ENCODE measurements around the gene ACTR10. TPM values are rescaled to one million over a fixed set of nuclear protein-coding genes. Genes with fewer than 3 reads are reported as not detected.

ACTR10 gene
- total RNA-seq, 2 experiments from 2014 or later, result 38.8 to 43.6 TPM

DNA sequence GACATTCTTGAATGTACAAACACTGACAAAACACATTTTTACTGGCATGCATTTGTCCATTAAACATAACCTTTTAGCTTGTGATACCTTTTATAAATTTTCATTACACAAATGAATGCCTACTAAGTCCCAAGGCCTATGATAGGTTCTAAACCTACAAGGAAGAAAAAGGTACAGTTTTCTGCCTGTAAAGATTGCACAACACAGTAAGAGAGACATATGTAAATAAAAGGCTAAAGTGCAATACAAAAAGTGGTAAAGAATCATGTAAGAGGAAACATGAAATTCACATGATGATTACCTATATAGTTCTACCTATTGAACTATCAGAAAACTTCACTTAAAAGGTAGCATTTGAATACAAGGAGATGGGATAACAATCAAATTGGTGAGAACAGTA, 83.8 kb downstream of the ACTR10 start:
- peak overlapping the region; percentile 65 for H3K27ac Mint-ChIP-seq
- H3K9me3 Mint-ChIP-seq, result no peaks in the 10 kb centered on the region
- ChIA-PET CTCF (interaction anchor here (0.6 kb wide), 1 partner anchor 9 kb away, joined by 3 read pairs; no protein-coding TSS in a partner anchor), POLR2A (interaction anchor here (0.6 to 1.5 kb wide), 3 partner anchors 14 to 483 kb away, joined by 3 to 5 read pairs (median 3); partner anchors contain the start of gene ARID4A)
- H3K36me3 Mint-ChIP-seq (ENCODE audit: low read depth), result peaks cover 94% of the 10 kb centered on the region
- TF ChIP-seq, protein P1, sequence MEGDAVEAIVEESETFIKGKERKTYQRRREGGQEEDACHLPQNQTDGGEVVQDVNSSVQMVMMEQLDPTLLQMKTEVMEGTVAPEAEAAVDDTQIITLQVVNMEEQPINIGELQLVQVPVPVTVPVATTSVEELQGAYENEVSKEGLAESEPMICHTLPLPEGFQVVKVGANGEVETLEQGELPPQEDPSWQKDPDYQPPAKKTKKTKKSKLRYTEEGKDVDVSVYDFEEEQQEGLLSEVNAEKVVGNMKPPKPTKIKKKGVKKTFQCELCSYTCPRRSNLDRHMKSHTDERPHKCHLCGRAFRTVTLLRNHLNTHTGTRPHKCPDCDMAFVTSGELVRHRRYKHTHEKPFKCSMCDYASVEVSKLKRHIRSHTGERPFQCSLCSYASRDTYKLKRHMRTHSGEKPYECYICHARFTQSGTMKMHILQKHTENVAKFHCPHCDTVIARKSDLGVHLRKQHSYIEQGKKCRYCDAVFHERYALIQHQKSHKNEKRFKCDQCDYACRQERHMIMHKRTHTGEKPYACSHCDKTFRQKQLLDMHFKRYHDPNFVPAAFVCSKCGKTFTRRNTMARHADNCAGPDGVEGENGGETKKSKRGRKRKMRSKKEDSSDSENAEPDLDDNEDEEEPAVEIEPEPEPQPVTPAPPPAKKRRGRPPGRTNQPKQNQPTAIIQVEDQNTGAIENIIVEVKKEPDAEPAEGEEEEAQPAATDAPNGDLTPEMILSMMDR (IDR thresholded peaks at IDR 0.05), result no peak
- no peaks in the 10 kb centered on the region for H3K27me3 Mint-ChIP-seq
- peaks cover 62% of the 10 kb centered on the region for H3K36me3 ChIP-seq (ENCODE audit: insufficient read depth, low read length)
- no peaks in the 10 kb centered on the region for H3K9me3 ChIP-seq (ENCODE audit: control insufficient read depth in 1 of 2, insufficient read depth in 1 of 2, low read length in 2 of 2)
- H3K27ac ChIP-seq (ENCODE audit: low read depth in 1 of 2, low read length in 2 of 2), result no peak overlapping the region
- H3K4me3 ChIP-seq (ENCODE audit: low read length), result no peak overlapping the region
- H3K4me3 Mint-ChIP-seq, result no peak overlapping the region
- H3K27me3 ChIP-seq (ENCODE audit: control insufficient read depth in 1 of 2, insufficient read depth in 2 of 2, low read length in 2 of 2), result no peaks in the 10 kb centered on the region
- H3K4me1 Mint-ChIP-seq (ENCODE audit: low read depth), result peaks cover 76% of the 10 kb centered on the region
- no peak for ATAC-seq (ENCODE audit: poor library complexity)
- intact Hi-C loops (cut with DNase I, micrococcal nuclease), result loop anchor here in 1 of 2 experiments (5.0 kb wide), 1 partner anchor 41 kb away; the partner anchor contains the start of gene PSMA3
- H3K4me1 ChIP-seq (ENCODE audit: insufficient read depth, low read length), result peaks cover 17% of the 10 kb centered on the region
- DNase-seq, result no peak

DNA sequence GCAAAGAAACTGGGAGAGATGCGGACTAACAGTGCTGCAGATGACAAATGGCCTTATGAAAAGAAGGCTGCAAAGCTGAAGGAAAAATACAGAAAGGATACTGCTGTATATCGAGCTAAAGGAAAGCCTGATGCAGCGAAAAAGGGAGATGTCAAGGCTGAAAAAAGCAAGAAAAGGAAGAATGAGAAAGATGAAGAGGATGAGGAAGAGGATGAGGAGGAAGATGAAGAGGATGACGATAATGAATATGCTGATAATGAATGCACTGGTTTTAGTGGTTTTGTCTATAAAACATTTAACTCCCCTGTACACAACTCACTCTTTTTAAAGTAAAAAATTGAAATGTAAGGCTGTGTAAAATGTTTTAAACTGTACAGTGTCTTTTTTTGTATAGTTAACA, 85.2 kb downstream of the ACTR10 start:
- CTCF ChIA-PET, result no interaction called here
- Histone ChIP-seq H3K27ac (ENCODE audit: low read depth in 1 of 2, low read length in 2 of 2) (no peak overlapping the region), H3K9me3 (ENCODE audit: control insufficient read depth in 1 of 2, insufficient read depth in 1 of 2, low read length in 2 of 2) (no peaks in the 10 kb centered on the region), H3K27me3 (ENCODE audit: control insufficient read depth in 1 of 2, insufficient read depth in 2 of 2, low read length in 2 of 2) (no peaks in the 10 kb centered on the region), H3K36me3 (ENCODE audit: insufficient read depth, low read length) (peaks cover 64% of the 10 kb centered on the region), H3K4me3 (ENCODE audit: low read length) (no peak overlapping the region), H3K4me1 (ENCODE audit: insufficient read depth, low read length) (peaks cover 23% of the 10 kb centered on the region)
- Mint-ChIP-seq H3K36me3 (ENCODE audit: low read depth) (peaks cover 94% of the 10 kb centered on the region), H3K9me3 (no peaks in the 10 kb centered on the region), H3K27ac (peak overlapping the region; percentile 65), H3K27me3 (no peaks in the 10 kb centered on the region), H3K4me1 (ENCODE audit: low read depth) (peaks cover 82% of the 10 kb centered on the region), H3K4me3 (no peak overlapping the region)
- intact Hi-C loops (cut with DNase I, micrococcal nuclease), result no loop called here
- ATAC-seq (ENCODE audit: poor library complexity), result no peak
- no peak for DNase-seq
- TF ChIP-seq, protein P1 (IDR thresholded peaks at IDR 0.05), result no peak
- POLR2A ChIA-PET, result interaction anchor here (1.1 to 5.3 kb wide), 2 partner anchors 14 to 142 kb away, joined by 3 to 40 read pairs; partner anchors contain the start of genes ARID4A, KIAA0586 and TIMM9

Other genes with a start within 250 kb of the ACTR10 start
- gene ARMH4, start 47.9 kb upstream of the ACTR10 start, total RNA-seq, result not detected
- 100 to 1,000 TPM; 104 to 108 TPM for gene PSMA3, start 44.7 kb downstream of the ACTR10 start, total RNA-seq
- 10 to 100 TPM; 89.6 to 94.7 TPM for gene ARID4A, start 98.4 kb downstream of the ACTR10 start, total RNA-seq
- gene TOMM20L, start 195.8 kb downstream of the ACTR10 start, total RNA-seq, result under 1 TPM in 1 of 2 experiments, not detected in 1; 0.56 TPM
- 10 to 100 TPM; 33.1 to 34.9 TPM for gene TIMM9, start 227.4 kb downstream of the ACTR10 start, total RNA-seq
- gene KIAA0586, start 227.6 kb downstream of the ACTR10 start, total RNA-seq, result 10 to 100 TPM; 16.5 to 18.2 TPM

All from CD4-positive, alpha-beta T cell (primary cell).